B cell (primary cell): Measurements from ENCODE around the gene GIGYF2. TPM values are rescaled to one million over a fixed set of nuclear protein-coding genes. Genes with fewer than 3 reads are reported as not detected.

ENCODE experiments used
- ATAC-seq: fragments of 200-7000 bp; cut with Tn5 transposase; one replicate; pipeline ENCODE4 v1.10.0; 2021; ENCODE audit warnings: low read depth, mild to moderate bottlenecking, moderate number of reproducible peaks, moderate library complexity
- CTCF ChIA-PET: fragments of 350-600 bp; sonication (Branson Sonifier 250); formaldehyde crosslinking; loops from one replicate; lab custom pipeline; 2021; ENCODE audit warnings: antibody characterized with exemption, inconsistent platforms; lab: Charles Lee
- POLR2A ChIA-PET: fragments of 350-600 bp; sonication (Branson Sonifier 250); formaldehyde crosslinking; loops from one replicate; lab custom pipeline; 2021; ENCODE audit warnings: antibody characterized with exemption; lab: Charles Lee
- DNase-seq: peaks from one replicate; pipeline ENCODE4 v3.0.0; 2013
- H2AFZ ChIP-seq: 2 replicates; pipeline ENCODE4 v1.6.1; 2012; ENCODE audit warnings: mild to moderate bottlenecking, low read depth, low read length; ENCODE audit not compliant: insufficient read depth, poor library complexity, severe bottlenecking
- H3K27ac ChIP-seq, 2 donors: 1 replicate in 1 of 2; 2 replicates in 1 of 2; pipeline ENCODE4 v1.5.1; 2012 to 2013; ENCODE audit warnings: low read length in 2 of 2, mild to moderate bottlenecking in 2 of 2, moderate library complexity in 1 of 2
- H3K27me3 ChIP-seq, 4 experiments: fragments of 200-600 bp in 1 of 4; sonication (generic) in 1 of 4; replicated peaks in 1 of 4; 1 replicate in 2 of 4; 2 replicates in 2 of 4; pipeline versions ENCODE4 v1.6.1 to v1.7.0; 2013 to 2016; ENCODE audit warnings: low read length in 3 of 4, mild to moderate bottlenecking in 2 of 4, mixed read lengths in 1 of 4, moderate library complexity in 1 of 4; ENCODE audit not compliant: insufficient read depth in 4 of 4, control insufficient read depth in 3 of 4; ENCODE audit errors: control extremely low read depth in 1 of 4
- H3K36me3 ChIP-seq, 2 experiments: replicated peaks in 1 of 2; 1 replicate in 1 of 2; 2 replicates in 1 of 2; pipeline versions ENCODE4 v1.6.1 to v1.7.1; 2013; ENCODE audit warnings: low read length in 1 of 2; ENCODE audit not compliant: insufficient read depth in 2 of 2, control insufficient read depth in 1 of 2; ENCODE audit errors: control extremely low read depth in 1 of 2, extremely low read depth in 1 of 2
- H3K4me1 ChIP-seq, 2 donors: fragments of 200-600 bp in 1 of 2; sonication (generic) in 1 of 2; 1 replicate in 1 of 2; 2 replicates in 1 of 2; pipeline versions ENCODE4 v1.5.1 to v1.6.1; 2013 to 2017; ENCODE audit warnings: low read length in 2 of 2; ENCODE audit not compliant: control insufficient read depth in 2 of 2, insufficient read depth in 2 of 2
- H3K4me2 ChIP-seq: replicated peaks from 2 replicates; pipeline ENCODE3; 2012; ENCODE audit warnings: mild to moderate bottlenecking, low read depth, low read length; ENCODE audit not compliant: poor library complexity, severe bottlenecking
- H3K4me3 ChIP-seq, 5 experiments: fragments of 200-600 bp in 1 of 5; sonication (generic) in 1 of 5; 1 replicate in 3 of 5; 2 replicates in 2 of 5; pipeline versions ENCODE4 v1.5.1 to v1.7.0; 2011 to 2016; ENCODE audit warnings: low read length in 4 of 5, mild to moderate bottlenecking in 4 of 5, low read depth in 2 of 5, control low read depth in 1 of 5, moderate library complexity in 1 of 5; ENCODE audit not compliant: insufficient read depth in 1 of 5; ENCODE audit errors: control extremely low read depth in 1 of 5, extremely low read depth in 1 of 5
- H3K79me2 ChIP-seq: fragments of 200-600 bp; sonication (generic); one replicate; pipeline ENCODE4 v1.6.0; 2016; ENCODE audit warnings: low read length; ENCODE audit not compliant: control insufficient read depth, insufficient read depth
- H3K9ac ChIP-seq: fragments of 200-600 bp; sonication (generic); 2 replicates; pipeline ENCODE4 v1.6.1; 2017; ENCODE audit warnings: mild to moderate bottlenecking, low read length, moderate library complexity
- H3K9me3 ChIP-seq, 3 donors: one replicate each; pipeline versions ENCODE4 v1.6.1 to v1.7.1; 2013; ENCODE audit warnings: low read length in 2 of 3; ENCODE audit not compliant: control insufficient read depth in 2 of 3, insufficient read depth in 1 of 3; ENCODE audit errors: control extremely low read depth in 1 of 3
- H4K20me1 ChIP-seq: 2 replicates; pipeline ENCODE4 v1.6.0; 2012; ENCODE audit warnings: mild to moderate bottlenecking, low read length; ENCODE audit not compliant: insufficient read depth, control insufficient read depth, poor library complexity, severe bottlenecking
- H3K27ac Mint-ChIP-seq: one replicate; pipeline ENCODE4 v1.8.0; 2021; ENCODE audit warnings: mixed read lengths
- H3K27me3 Mint-ChIP-seq: one replicate; pipeline ENCODE4 v1.8.0; 2021; ENCODE audit warnings: mixed read lengths
- H3K4me1 Mint-ChIP-seq: one replicate; pipeline ENCODE4 v1.8.0; 2021; ENCODE audit warnings: mixed read lengths
- H3K4me3 Mint-ChIP-seq: one replicate; pipeline ENCODE4 v1.8.0; 2021; ENCODE audit warnings: mixed read lengths
- H3K9me3 Mint-ChIP-seq: one replicate; pipeline ENCODE4 v1.8.0; 2022; ENCODE audit warnings: mixed read lengths; ENCODE audit not compliant: insufficient read depth
- CTCF ChIP-seq: fragments of 200-600 bp; IDR thresholded peaks from one replicate; pipeline ENCODE4 v1.8.0; 2022; ENCODE audit warnings: antibody characterized with exemption, mild to moderate bottlenecking
- EZH2 ChIP-seq: IDR thresholded peaks from 2 replicates; pipeline ENCODE4 v1.6.1; 2012; ENCODE audit warnings: borderline replicate concordance, low read depth, mild to moderate bottlenecking, moderate library complexity, low read length; ENCODE audit not compliant: insufficient read depth, poor library complexity, severe bottlenecking
- WGBS: methylation state at CpG from one replicate; pipeline ENCODE4 v1.1.5; 2013; ENCODE audit warnings: missing lambda C conversion rate; ENCODE audit not compliant: insufficient coverage; 5-methylcytosine and 5-hydroxymethylcytosine counted together
- intact Hi-C: fragments of 100-400 bp; cut with micrococcal nuclease; formaldehyde crosslinking; loops from one replicate; pipeline ENCODE4 v1.10.0; 2022
- polyA plus RNA-seq: library from polyadenylated mRNA; depleted of rRNA; stranded (reverse); fragments of >200 nt; gene quantifications from 2 replicates; pipeline ENCODE4 v1.2.3, GENCODE V29; 2012
- total RNA-seq, 2 donors: library from RNA; stranded (reverse); fragments of 120-200 nt in 1 of 2; gene quantifications; 1 replicate in 1 of 2; 2 replicates in 1 of 2; pipeline versions ENCODE4 v1.2.3 to v1.2.4, GENCODE V29; 2013 to 2022

The GIGYF2 gene
- total and polyA plus RNA-seq, 2 donors (not counting 1 experiment from before 2014, with no cell fraction given) = 7.2 to 108 TPM

GRCh38 chr2:232859385-232859916 is 162.3 kb downstream of the GIGYF2 start:
- Mint-ChIP-seq H3K27me3 (no peaks in the 10 kb centered on the region), H3K9me3 (no peaks in the 10 kb centered on the region), H3K27ac (no peak overlapping the region), H3K4me3 (no peak overlapping the region), H3K4me1 (no peaks in the 10 kb centered on the region)
- Histone ChIP-seq H4K20me1 (no peaks in the 10 kb centered on the region), H3K9ac (no peak overlapping the region), H3K27me3 (no peaks in the 10 kb centered on the region), H3K27ac (no peak overlapping the region), H3K36me3 (peaks cover 1 to 40% of the 10 kb centered on the region in 2 experiments), H3K4me3 (no peak overlapping the region), H3K4me1 (no peaks in the 10 kb centered on the region), H3K79me2 (no peaks in the 10 kb centered on the region), H3K4me2 (no peak overlapping the region), H2AFZ (no peak overlapping the region), H3K9me3 (no peaks in the 10 kb centered on the region)
- no peak for DNase-seq
- ATAC-seq = no peak
- no peak for TF ChIP-seq EZH2
- TF ChIP-seq CTCF = no peak
- intact Hi-C loops = loop anchor here (10.0 kb wide), 1 partner anchor 525 kb away; no protein-coding TSS in a partner anchor
- WGBS = 98% methylated on average over 4 of the region's 4 CpGs
- CTCF ChIA-PET = interaction anchor here (0.6 to 3.1 kb wide), 3 partner anchors 28 to 195 kb away, joined by 3 to 9 read pairs (median 4); no protein-coding TSS in a partner anchor
- POLR2A ChIA-PET = no interaction called here

- no peaks in the 10 kb centered on the region for H3K27me3 Mint-ChIP-seq
- no peak overlapping the region for H2AFZ ChIP-seq
- no peaks in the 10 kb centered on the region for H3K4me1 ChIP-seq
- H4K20me1 ChIP-seq = no peaks in the 10 kb centered on the region
- 100% methylated on average over 3 of the region's 9 CpGs for WGBS
- no peaks in the 10 kb centered on the region for H3K9me3 ChIP-seq
- DNase-seq = no peak
- ChIA-PET POLR2A (interaction anchor here (0.9 kb wide), 1 partner anchor 182 kb away, joined by 4 read pairs; no protein-coding TSS in a partner anchor), CTCF (interaction anchor here (0.8 kb wide), 1 partner anchor 27 kb away, joined by 3 read pairs; no protein-coding TSS in a partner anchor)
- TF ChIP-seq CTCF (no peak), EZH2 (no peak)
- no peak for ATAC-seq
- no peaks in the 10 kb centered on the region for H3K4me1 Mint-ChIP-seq
- no peak overlapping the region for H3K4me3 ChIP-seq
- no peaks in the 10 kb centered on the region for H3K79me2 ChIP-seq
- H3K27ac ChIP-seq = no peak overlapping the region
- H3K4me2 ChIP-seq = no peak overlapping the region
- peaks cover 1 to 33% of the 10 kb centered on the region in 2 experiments for H3K36me3 ChIP-seq
- no peak overlapping the region for H3K9ac ChIP-seq
- intact Hi-C loops = no loop called here
- no peak overlapping the region for H3K27ac Mint-ChIP-seq
- H3K9me3 Mint-ChIP-seq = no peaks in the 10 kb centered on the region
- H3K4me3 Mint-ChIP-seq = no peak overlapping the region
- H3K27me3 ChIP-seq = no peaks in the 10 kb centered on the region
These were observed 163.6 kb downstream of the GIGYF2 start for GRCh38 chr2:232860593-232861241.
